SK-N-SH (cell line): ENCODE results near the gene FAP. TPM values are rescaled to one million over a fixed set of nuclear protein-coding genes. Genes with fewer than 3 reads are reported as not detected.

ENCODE experiments used
- CHD2 ChIP-seq: fragments of 150-350 bp; IDR thresholded peaks from 2 replicates; pipeline ENCODE4 v1.6.1; 2018; ENCODE audit warnings: low read length; ENCODE audit not compliant: partially characterized antibody
- ELF1 ChIP-seq: IDR thresholded peaks from 2 replicates; pipeline ENCODE4 v1.4.0; 2012
- EP300 ChIP-seq, 2 experiments: IDR thresholded peaks; 2 replicates each; pipeline versions ENCODE4 v1.4.0 to v1.6.1; 2012; ENCODE audit warnings: borderline replicate concordance in 1 of 2, low read depth in 1 of 2, low read length in 1 of 2
- EZH2phosphoT487 ChIP-seq: fragments of 200-600 bp; sonication (generic); IDR thresholded peaks from 2 replicates; pipeline ENCODE4 v1.6.1; 2017; ENCODE audit warnings: low read depth, mixed run types, mild to moderate bottlenecking, antibody characterized with exemption, moderate library complexity, borderline replicate concordance
- FOSL2 ChIP-seq: IDR thresholded peaks from 2 replicates; pipeline ENCODE4 v1.4.0; 2012; ENCODE audit warnings: low read depth, mild to moderate bottlenecking, moderate library complexity, borderline replicate concordance
- FOXM1 ChIP-seq: IDR thresholded peaks from 2 replicates; pipeline ENCODE4 v1.4.0; 2012; ENCODE audit warnings: low read depth, mild to moderate bottlenecking
- JUND ChIP-seq: IDR thresholded peaks from 2 replicates; pipeline ENCODE4 v1.4.0; 2012
- MEF2A ChIP-seq: IDR thresholded peaks from 2 replicates; pipeline ENCODE4 v1.4.0; 2012; ENCODE audit warnings: low read depth, borderline replicate concordance
- POLR2AphosphoS5 ChIP-seq: IDR thresholded peaks from 2 replicates; pipeline ENCODE4 v1.6.1; 2012; ENCODE audit warnings: low read depth, low read length
- RAD21 ChIP-seq: IDR thresholded peaks from 2 replicates; pipeline ENCODE4 v1.6.1; 2012; ENCODE audit warnings: mild to moderate bottlenecking, low read length
- RCOR1 ChIP-seq: fragments of 150-350 bp; IDR thresholded peaks from 2 replicates; pipeline ENCODE4 v1.6.1; 2017; ENCODE audit warnings: antibody characterized with exemption, low read length
- SIN3A ChIP-seq: IDR thresholded peaks from 2 replicates; pipeline ENCODE4 v1.6.1; 2012; ENCODE audit warnings: low read depth, mild to moderate bottlenecking, low read length, moderate library complexity, borderline replicate concordance
- TAF1 ChIP-seq: IDR thresholded peaks from 2 replicates; pipeline ENCODE4 v1.6.1; 2012; ENCODE audit warnings: low read depth, mild to moderate bottlenecking, low read length, moderate library complexity, borderline replicate concordance
- TCF12 ChIP-seq: IDR thresholded peaks from 2 replicates; pipeline ENCODE4 v1.4.0; 2012
- TEAD4 ChIP-seq: IDR thresholded peaks from 2 replicates; pipeline ENCODE4 v1.4.0; 2012; ENCODE audit warnings: mild to moderate bottlenecking, borderline replicate concordance; ENCODE audit not compliant: insufficient read depth
- YY1 ChIP-seq: IDR thresholded peaks from 2 replicates; pipeline ENCODE4 v1.4.0; 2012; ENCODE audit warnings: low read depth, mild to moderate bottlenecking
- polyA plus RNA-seq, 3 experiments: library from polyadenylated mRNA; depleted of rRNA; stranded (reverse); fragments of >200 nt; gene quantifications; 2 replicates each; pipeline ENCODE4 v1.2.3, GENCODE V29; 2012
- TF ChIP-seq, protein P1 (sequence below): IDR thresholded peaks from 2 replicates; pipeline ENCODE4 v1.4.0; 2012; ENCODE audit warnings: low read depth
- TF ChIP-seq, protein P2 (sequence below): IDR thresholded peaks from 2 replicates; pipeline ENCODE4 v1.4.0; 2012; ENCODE audit warnings: low read depth, borderline replicate concordance
- TF ChIP-seq, protein P3 (sequence below): fragments of 150-350 bp; IDR thresholded peaks from 2 replicates; pipeline ENCODE4 v1.6.1; 2017; ENCODE audit warnings: antibody characterized with exemption, low read length, low read depth, borderline replicate concordance
- TF ChIP-seq, protein P4 (sequence below): fragments of 150-350 bp; IDR thresholded peaks from 2 replicates; pipeline ENCODE4 v1.6.1; 2016; ENCODE audit warnings: mild to moderate bottlenecking, low read depth, low read length
- TF ChIP-seq, protein P5 (sequence below): fragments of 200-600 bp; sonication (generic); IDR thresholded peaks from 2 replicates; pipeline ENCODE4 v1.6.1; 2017; ENCODE audit warnings: antibody characterized with exemption, mild to moderate bottlenecking, moderate library complexity
- TF ChIP-seq, protein P6 (sequence below): IDR thresholded peaks from 2 replicates; pipeline ENCODE4 v1.4.0; 2012; ENCODE audit warnings: low read depth, borderline replicate concordance

The FAP gene
- polyA plus RNA-seq, 1 of the 3 experiments (the other 2 are of a cell fraction) = 36.9 TPM

DNA sequence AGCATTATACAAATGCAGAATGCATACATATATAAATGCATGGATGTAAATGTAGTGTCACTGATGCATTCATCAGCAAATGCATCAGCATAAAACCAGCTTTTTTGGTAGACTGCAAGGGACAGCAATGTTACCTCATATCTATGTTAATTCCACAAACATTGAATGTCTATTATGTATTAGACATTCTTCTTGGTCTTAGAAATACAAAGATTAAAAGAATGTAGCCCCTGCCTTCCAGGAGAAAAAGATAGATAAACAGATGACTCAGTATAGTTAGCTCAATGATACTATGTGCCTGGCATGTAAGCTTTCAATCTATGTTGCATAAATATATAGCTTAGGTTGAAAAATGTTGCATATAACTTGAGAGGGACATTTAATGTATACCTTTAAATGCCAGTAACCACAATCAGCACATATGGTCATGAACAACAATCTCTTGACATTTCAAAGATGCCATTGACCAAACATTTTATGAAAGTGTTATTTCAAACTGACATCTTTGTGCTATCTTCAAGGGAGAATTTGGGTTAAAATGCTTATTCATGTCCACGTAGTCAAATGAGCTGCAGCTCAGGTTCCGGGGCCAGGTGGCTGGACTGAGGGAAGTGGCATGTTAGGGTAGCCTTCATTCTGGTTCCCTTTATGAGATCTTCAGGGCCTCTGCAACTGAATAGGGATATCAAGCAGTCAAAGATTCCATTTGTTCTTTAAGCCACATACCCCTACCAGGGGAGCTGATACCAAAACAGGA, 46.0 kb downstream of the FAP start (continued):
- no peak for TF ChIP-seq TAF1
- no peak for TF ChIP-seq RAD21
- no peak for TF ChIP-seq POLR2AphosphoS5
- TF ChIP-seq CHD2 = no peak
- TF ChIP-seq, protein P1, sequence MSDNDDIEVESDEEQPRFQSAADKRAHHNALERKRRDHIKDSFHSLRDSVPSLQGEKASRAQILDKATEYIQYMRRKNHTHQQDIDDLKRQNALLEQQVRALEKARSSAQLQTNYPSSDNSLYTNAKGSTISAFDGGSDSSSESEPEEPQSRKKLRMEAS = no peak
- TF ChIP-seq, protein P2, sequence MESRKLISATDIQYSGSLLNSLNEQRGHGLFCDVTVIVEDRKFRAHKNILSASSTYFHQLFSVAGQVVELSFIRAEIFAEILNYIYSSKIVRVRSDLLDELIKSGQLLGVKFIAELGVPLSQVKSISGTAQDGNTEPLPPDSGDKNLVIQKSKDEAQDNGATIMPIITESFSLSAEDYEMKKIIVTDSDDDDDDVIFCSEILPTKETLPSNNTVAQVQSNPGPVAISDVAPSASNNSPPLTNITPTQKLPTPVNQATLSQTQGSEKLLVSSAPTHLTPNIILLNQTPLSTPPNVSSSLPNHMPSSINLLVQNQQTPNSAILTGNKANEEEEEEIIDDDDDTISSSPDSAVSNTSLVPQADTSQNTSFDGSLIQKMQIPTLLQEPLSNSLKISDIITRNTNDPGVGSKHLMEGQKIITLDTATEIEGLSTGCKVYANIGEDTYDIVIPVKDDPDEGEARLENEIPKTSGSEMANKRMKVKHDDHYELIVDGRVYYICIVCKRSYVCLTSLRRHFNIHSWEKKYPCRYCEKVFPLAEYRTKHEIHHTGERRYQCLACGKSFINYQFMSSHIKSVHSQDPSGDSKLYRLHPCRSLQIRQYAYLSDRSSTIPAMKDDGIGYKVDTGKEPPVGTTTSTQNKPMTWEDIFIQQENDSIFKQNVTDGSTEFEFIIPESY = no peak
- TF ChIP-seq, protein P3, sequence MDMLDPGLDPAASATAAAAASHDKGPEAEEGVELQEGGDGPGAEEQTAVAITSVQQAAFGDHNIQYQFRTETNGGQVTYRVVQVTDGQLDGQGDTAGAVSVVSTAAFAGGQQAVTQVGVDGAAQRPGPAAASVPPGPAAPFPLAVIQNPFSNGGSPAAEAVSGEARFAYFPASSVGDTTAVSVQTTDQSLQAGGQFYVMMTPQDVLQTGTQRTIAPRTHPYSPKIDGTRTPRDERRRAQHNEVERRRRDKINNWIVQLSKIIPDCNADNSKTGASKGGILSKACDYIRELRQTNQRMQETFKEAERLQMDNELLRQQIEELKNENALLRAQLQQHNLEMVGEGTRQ = no peak
- TF ChIP-seq EZH2phosphoT487 = no peak
- no peak for TF ChIP-seq FOXM1
- TF ChIP-seq, protein P4, sequence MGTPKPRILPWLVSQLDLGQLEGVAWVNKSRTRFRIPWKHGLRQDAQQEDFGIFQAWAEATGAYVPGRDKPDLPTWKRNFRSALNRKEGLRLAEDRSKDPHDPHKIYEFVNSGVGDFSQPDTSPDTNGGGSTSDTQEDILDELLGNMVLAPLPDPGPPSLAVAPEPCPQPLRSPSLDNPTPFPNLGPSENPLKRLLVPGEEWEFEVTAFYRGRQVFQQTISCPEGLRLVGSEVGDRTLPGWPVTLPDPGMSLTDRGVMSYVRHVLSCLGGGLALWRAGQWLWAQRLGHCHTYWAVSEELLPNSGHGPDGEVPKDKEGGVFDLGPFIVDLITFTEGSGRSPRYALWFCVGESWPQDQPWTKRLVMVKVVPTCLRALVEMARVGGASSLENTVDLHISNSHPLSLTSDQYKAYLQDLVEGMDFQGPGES = no peak
- no peak for TF ChIP-seq SIN3A
- no peak for TF ChIP-seq MEF2A
- TF ChIP-seq RCOR1 = no peak
- TF ChIP-seq, protein P5, sequence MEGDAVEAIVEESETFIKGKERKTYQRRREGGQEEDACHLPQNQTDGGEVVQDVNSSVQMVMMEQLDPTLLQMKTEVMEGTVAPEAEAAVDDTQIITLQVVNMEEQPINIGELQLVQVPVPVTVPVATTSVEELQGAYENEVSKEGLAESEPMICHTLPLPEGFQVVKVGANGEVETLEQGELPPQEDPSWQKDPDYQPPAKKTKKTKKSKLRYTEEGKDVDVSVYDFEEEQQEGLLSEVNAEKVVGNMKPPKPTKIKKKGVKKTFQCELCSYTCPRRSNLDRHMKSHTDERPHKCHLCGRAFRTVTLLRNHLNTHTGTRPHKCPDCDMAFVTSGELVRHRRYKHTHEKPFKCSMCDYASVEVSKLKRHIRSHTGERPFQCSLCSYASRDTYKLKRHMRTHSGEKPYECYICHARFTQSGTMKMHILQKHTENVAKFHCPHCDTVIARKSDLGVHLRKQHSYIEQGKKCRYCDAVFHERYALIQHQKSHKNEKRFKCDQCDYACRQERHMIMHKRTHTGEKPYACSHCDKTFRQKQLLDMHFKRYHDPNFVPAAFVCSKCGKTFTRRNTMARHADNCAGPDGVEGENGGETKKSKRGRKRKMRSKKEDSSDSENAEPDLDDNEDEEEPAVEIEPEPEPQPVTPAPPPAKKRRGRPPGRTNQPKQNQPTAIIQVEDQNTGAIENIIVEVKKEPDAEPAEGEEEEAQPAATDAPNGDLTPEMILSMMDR = no peak
- TF ChIP-seq EP300 (IDR thresholded peaks at IDR 0.05; ENCODE audit: borderline replicate concordance in 1 of 2, low read depth in 1 of 2, low read length in 1 of 2) = no peak
- no peak for TF ChIP-seq YY1
- peak; percentile 64 for TF ChIP-seq JUND
- TF ChIP-seq ELF1 = no peak
- peak; percentile 51 for TF ChIP-seq TCF12
- TF ChIP-seq TEAD4 = 0 out of 2 replicates have a peak, but pooled peaks have one; percentile 16
- TF ChIP-seq FOSL2 = peak; percentile 52; the same call in 1 of the 2 replicates
- TF ChIP-seq, protein P6, sequence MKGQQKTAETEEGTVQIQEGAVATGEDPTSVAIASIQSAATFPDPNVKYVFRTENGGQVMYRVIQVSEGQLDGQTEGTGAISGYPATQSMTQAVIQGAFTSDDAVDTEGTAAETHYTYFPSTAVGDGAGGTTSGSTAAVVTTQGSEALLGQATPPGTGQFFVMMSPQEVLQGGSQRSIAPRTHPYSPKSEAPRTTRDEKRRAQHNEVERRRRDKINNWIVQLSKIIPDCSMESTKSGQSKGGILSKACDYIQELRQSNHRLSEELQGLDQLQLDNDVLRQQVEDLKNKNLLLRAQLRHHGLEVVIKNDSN = no peak
